Right forelimb (tissue), 1 donor: ENCODE measurements around the gene RER1.

Source experiments
- DNase-seq: peaks from one replicate; pipeline ENCODE4 v3.0.0-alpha.2; 2018

RER1 gene

GRCh38 chr1:2447276-2448097 is 55.8 kb downstream of the RER1 start:
- DNase-seq: no peak

GRCh38 chr1:2448098-2448445 is 56.4 kb downstream of the RER1 start:
- no peak for DNase-seq

- no peak for DNase-seq
Observed at GRCh38 chr1:2449636-2450454, 58.2 kb downstream of the RER1 start.

- no peak for DNase-seq
Observed at GRCh38 chr1:2451741-2452140, 60.1 kb downstream of the RER1 start.

- DNase-seq: no peak
Observed at GRCh38 chr1:2452201-2452931, 60.7 kb downstream of the RER1 start.

GRCh38 chr1:2452932-2453315 is 61.3 kb downstream of the RER1 start:
- no peak for DNase-seq

- DNase-seq: no peak
Observed at GRCh38 chr1:2454227-2454626, 62.6 kb downstream of the RER1 start.
